ENCODE measurements around the gene BTG2.
"Not testable (repeated sequence)": the region's sequence is repeated elsewhere in the genome, so short reads cannot be mapped to it uniquely, and the experiment has no call there.

The BTG2 gene

DNA sequence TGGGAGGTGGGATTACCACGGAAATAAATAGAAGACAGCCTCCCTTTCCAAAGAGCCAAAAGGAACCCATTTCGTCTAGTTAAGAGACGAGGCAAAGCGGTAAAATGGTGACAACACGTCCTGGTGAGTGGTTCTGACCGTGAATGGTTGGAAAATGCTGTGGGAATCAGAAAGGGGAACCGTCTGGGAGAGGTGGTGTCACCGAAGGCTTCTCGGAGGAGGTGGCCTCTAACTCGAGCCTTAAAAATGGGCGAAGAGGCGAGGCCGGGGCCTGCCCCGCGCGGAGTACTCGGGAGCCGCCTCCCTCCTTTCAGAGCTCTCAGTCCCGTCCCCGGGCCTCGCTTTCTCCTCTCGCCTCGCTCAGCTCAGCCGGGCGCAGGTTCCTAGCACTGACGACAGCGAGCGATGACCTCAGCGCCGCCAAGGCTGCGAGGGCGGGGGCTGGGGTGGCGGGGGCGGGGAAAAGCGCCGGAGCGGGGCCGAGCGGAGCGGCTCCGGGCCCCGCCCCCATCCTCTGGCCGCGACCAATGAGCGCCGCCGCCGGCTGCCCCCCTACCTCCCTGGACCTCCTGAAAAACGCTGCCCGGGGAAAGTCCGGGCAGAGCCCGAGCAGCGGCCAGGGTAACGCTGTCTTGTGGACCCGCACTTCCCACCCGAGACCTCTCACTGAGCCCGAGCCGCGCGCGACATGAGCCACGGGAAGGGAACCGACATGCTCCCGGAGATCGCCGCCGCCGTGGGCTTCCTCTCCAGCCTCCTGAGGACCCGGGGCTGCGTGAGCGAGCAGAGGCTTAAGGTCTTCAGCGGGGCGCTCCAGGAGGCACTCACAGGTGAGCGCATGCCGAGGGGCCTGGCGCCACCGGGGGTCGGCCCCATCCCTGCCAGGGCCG, at the start of gene BTG2:
Gene BTG2, plus strand, starts transcription at position 601 of the 890 bp plus-strand sequence. Its CDS starts 88 bp downstream, at position 689.
- peak; percentile 94 for DNase-seq

- not testable (repeated sequence) for DNase-seq
These were observed 48.7 kb upstream of the BTG2 start for GRCh38 chr1:203256636-203257035.

GRCh38 chr1:203263496-203263895, 41.8 kb upstream of the BTG2 start:
- DNase-seq: no peak

- DNase-seq: no peak
These were observed 41.2 kb upstream of the BTG2 start for GRCh38 chr1:203264052-203264501.

GRCh38 chr1:203265541-203265940, 39.8 kb upstream of the BTG2 start:
- DNase-seq: no peak

DNA sequence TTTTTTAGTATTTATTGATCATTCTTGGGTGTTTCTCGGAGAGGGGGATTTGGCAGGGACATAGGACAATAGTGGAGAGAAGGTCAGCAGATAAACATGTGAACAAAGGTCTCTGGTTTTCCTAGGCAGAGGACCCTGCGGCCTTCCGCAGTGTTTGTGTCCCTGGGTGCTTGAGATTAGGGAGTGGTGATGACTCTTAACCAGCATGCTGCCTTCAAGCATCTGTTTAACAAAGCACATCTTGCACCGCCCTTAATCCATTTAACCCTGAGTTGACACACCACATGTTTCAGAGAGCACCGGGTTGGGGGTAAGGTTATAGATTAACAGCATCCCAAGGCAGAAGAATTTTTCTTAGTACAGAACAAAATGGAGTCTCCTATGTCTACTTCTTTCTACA, 39.2 kb upstream of the BTG2 start:
- DNase-seq: not testable (repeated sequence)

GRCh38 chr1:203267347-203267846, 37.9 kb upstream of the BTG2 start:
- DNase-seq: peak; percentile 82

DNA sequence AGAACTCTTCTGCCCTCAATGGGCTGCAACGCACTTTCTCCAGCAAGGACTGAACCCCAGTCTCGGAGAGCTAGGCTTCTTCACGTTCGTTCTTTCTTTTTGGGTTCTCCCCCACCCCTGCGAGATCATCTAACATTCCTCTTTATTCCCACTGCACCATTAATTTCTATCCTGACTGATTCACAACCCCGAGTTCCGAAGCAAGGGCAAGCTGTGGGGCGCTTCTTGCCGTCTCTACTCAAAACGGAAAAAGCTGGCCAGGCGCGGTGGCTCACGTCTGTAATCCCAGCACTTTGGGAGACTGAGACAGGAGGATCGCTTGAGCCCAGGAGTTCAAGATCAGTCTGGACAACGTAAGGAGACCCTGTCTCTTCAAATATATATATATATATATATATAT, 37.4 kb upstream of the BTG2 start:
- no peak for DNase-seq

GRCh38 chr1:203268901-203269653, 36.2 kb upstream of the BTG2 start:
- DNase-seq: peak; percentile 63

DNA sequence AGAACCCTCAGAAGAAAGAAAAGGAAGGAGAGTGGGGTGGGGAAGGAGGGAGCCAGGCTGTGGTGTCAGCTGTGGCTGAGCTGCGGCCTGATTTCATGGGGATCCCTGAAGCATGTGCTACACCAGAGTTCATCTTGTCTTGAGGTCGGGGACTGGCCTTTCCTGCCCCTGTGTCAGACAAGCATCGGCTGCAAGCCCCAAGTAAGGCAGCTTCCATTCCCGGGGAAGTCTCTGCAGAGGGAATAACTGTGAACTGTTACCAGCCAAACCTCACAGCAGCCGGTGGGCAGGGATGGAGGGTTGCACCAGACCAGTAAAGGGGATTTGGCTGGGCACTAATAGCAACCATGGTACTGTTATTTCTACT, 35.7 kb upstream of the BTG2 start:
- no peak for DNase-seq

DNA sequence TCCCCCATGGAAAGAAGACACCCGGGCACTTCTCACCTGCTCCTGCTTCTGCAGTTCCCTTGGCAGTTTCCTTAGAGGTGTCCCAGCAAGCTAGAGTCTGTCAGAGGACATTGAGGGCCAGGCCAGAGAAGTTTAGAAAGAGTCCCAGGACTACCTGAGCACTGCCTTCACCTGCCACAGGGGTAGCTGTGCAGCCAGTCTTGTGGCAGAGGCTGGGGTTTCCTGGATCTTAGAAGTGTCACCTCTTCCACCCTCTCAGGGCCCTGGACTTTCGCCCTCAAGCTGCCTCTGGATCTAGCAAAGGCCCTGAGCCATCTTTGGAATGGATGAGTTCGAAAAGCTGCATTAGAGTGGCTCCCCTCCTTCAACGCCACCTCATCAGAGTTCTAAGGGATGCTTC, 34.9 kb upstream of the BTG2 start:
- DNase-seq: no peak

DNA sequence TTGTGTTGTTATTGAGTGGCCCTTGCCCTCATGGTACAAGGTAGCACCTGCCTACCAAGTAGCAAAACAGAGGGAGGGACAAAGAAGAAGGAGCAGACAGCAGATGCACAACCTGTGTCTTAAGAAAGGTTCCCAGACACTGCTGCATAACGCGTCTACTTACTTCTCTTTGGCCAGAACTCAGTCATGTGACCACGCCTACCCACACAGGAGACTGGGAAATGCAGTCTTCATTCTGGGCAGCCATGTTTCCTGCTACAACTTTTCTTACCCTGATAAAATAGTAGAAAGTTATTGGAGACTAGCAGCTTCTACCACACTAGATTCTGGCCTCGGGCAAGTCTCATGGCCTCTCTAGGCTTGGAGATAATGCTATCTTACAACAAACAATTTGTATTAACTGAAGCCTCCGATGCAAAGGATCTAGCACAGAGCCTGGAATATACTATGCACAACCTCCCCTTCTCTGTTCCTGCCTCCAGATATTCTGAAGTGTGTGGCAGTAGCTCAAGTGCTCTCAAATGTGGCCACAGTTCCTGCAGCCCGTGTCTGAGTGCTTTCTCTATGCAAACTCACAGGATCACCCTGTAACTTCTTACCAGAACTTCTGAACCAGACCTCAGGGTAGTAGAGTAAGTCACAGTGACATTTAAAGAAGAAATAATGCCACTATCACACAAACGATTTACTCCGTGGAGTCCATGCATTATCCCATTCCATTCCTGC, 34.1 kb upstream of the BTG2 start:
- DNase-seq: peak; percentile 84

DNA sequence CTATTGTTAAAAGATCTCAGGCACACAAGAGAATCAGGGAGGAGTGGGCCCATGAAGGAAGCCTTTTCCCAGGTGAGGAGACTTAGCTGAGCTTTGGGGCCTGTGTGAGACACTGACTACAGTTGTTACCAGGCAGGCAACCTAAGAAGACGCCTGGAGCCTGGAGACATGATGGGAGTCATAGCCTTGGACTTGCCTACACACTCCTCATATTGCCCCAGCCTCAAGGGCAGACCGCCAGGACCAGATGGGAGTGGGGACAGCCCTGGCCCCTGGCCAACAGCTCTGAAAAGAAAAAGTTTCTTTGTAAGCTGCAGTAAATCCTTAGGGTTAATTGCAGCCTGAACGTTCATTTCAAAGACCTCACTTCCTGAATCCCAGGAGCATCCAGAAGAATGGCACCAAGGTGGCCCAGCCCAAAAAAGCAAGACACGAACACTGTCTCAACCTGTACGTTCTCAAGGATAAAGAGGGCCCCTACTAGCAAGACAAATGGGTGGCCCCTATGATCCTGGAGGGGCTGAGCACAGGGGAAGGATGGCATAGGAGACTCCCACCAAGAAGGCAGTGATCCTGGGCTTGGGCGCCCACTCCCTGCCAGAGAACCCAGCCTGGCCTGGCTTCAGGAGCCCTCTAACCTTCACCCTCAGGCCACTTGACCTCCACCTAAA, 33.2 kb upstream of the BTG2 start:
- DNase-seq: no peak

DNA sequence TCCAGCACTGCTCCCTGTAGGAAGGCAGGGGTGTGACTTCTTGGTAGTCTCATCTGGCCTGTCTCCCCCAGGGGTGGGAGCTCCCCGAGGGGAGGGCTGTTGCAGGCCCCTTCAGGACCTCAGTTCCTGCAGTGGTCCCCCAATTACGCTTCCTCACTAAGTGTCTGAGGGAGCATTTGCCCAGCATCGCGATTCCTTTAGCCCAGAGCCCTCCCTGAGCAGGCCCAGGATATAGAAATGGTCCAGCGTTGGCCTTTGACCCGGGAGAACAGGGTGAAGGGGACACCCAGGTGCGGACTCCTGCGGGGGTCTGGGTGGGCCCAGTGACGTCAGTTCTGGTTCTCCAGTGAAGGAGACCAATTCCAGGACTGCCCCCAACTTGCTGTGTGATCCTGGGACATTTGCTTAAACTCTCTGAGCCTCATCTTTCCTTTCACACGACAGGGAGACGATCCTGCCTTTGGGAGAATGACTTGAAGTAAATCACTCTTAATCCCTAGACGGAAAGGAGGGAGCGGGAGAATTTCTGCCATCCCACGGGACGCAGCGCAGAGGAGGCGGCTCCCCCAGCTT, 32.6 kb upstream of the BTG2 start:
- no peak for DNase-seq

DNA sequence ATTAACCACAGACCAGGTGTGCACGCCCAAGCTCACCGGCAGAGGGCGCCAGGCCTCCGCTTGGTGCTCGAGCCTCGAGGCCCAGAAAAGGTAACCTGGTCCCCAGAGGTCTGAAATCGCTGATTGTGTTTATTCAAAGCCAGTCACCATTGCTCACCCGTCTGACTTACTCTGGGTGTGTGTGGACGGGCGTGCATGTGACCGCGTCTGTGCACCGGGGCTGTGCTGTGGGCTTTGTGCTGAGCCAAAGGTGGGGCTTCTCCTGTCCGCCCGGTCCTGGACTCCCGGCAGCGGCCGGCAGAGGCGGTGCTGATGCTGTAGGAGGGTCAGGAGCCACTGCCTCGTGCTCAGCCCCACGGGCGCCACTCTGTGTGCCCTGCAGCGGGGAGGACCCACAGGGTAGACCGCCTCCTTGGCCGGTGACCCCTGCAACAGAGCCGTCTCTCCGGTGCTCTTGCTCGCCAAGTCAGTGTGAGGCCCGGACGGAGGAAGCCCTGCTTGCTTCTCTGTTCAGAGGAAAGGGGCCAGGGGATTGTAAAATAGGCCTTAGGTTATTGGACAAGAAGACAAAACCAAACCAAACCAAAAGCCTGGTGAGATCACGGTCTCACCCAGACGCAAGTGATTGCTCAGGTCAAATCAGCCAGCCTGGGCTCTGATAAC, 32.0 kb upstream of the BTG2 start:
- peak; percentile 96 for DNase-seq

GRCh38 chr1:203273869-203274602, 31.3 kb upstream of the BTG2 start:
- DNase-seq: peak; percentile 52

GRCh38 chr1:203274603-203275381, 30.5 kb upstream of the BTG2 start:
- DNase-seq: no peak

GRCh38 chr1:203275656-203276272, 29.6 kb upstream of the BTG2 start:
- no peak for DNase-seq

DNA sequence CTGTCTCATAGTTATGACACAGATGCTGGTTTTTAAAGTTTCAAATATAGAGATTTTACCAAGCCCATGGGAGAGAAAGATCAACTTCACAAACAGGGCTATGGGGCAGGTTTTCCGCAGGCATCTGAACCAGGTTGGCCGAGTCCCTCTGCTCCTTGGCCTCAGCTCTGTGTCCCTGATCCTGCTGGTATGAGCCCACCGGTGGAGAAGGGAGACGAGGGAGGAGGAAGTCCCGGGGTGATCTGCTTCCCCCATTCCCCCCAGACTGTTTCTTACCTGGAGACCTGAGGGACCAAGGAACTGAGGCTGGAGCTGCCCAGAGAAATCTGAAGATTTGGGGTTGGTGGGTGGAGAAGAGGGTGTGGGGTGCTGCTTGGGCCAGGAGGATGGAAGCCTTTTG, 28.9 kb upstream of the BTG2 start:
- DNase-seq: no peak

Data from CD4-positive, alpha-beta T cell treated with Interleukin-6 for 4 hours (primary cell).